ENCODE measurements around the gene RGMA. TPM values are rescaled to one million over a fixed set of nuclear protein-coding genes. Genes with fewer than 3 reads are reported as not detected.

RGMA gene
- total and polyA plus RNA-seq, 2 of the 8 experiments (the other 6 are each of a cell fraction or from before 2014, with no cell fraction given) = 19.9 to 39.8 TPM

DNA sequence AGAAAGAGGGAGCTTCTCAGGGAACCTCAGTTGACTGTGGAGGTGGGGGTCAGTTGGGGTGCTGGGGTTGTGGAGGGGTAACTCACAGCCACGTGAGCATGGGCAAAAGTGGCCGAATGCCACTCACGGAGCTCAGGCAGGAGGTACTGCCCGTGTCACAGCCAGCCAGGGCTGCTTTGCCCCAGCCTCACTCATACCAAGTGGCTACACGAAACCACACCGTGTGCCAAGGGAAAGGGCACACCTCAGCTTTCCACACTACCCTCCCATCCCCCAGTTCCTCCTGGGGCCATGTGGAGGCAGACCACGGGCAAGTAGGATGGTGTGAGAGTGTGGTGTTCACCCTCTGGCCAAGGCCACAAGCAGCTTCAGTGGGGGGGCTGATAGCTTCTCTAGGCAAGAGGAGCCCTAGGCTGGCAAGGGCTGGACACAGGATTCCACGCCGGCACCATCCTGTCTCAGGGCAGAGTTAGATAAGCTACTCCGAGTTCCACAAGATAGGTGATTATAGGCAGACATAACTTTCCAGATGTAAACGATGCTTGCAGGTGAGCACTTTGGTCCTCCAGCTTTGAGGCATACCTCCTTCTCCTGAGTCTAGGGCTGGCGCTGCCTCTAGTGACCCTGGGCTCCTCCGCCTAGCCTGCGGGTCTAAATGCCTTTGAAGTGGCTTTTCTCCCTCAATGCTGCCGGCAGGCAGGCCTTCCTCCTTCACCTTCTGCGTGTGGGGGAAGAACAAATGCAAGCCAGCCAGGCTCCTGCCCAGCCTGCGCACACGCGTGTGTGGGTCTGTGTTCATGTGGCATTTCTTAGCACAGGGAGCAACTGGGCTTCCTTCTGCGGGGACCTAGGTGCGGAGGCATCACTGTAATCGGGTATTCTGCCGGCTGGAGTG is 25.0 kb downstream of the RGMA start (continued):
- TF ChIP-seq BRCA1 (IDR thresholded peaks at IDR 0.05; ENCODE audit: low read depth, low read length) (no peak), BACH1 (IDR thresholded peaks at IDR 0.05; ENCODE audit: low read length) (no peak)

Measured in H1 (cell line).